HG02642 (cell line): Measurements from ENCODE around the gene ERICH4.
A peak's percentile ranks its signal among the peaks of the same experiment; 100 is the strongest.
"Not testable (repeated sequence)": the region's sequence is repeated elsewhere in the genome, so short reads cannot be mapped to it uniquely, and the experiment has no call there.

Experiments used
- ATAC-seq: cut with Tn5 transposase; IDR thresholded peaks from one replicate; pipeline ENCODE4 v1.9.1; 2021; ENCODE audit warnings: mild to moderate bottlenecking; ENCODE audit not compliant: unreplicated experiment, poor library complexity

The ERICH4 gene

GRCh38 chr19:41442473-41443355, at the start of gene ERICH4:
TSS of gene ERICH4 (plus strand) at chr19:41443156. CDS start at chr19:41443170, 14 bp downstream.
- no peak for ATAC-seq

DNA sequence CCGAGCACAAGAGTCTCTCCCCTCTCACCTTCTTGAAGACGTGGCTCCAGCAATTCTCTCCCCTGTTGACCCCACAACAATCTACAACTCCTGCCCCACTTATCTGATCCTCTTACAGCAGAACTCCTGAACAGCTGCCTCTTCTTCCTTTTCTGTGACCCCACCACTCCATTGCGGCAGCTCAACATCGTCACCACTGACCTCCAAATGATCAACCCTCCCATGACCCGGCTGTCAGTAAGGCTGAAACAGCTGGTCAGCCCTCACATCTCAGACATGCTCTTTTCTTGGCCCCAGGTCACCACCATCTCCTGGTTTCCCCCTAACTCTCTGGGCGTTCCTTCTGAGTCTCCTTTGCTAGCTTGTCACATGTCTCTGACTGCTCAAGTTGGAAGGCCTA, 47.6 kb upstream of the ERICH4 start:
- no peak for ATAC-seq

DNA sequence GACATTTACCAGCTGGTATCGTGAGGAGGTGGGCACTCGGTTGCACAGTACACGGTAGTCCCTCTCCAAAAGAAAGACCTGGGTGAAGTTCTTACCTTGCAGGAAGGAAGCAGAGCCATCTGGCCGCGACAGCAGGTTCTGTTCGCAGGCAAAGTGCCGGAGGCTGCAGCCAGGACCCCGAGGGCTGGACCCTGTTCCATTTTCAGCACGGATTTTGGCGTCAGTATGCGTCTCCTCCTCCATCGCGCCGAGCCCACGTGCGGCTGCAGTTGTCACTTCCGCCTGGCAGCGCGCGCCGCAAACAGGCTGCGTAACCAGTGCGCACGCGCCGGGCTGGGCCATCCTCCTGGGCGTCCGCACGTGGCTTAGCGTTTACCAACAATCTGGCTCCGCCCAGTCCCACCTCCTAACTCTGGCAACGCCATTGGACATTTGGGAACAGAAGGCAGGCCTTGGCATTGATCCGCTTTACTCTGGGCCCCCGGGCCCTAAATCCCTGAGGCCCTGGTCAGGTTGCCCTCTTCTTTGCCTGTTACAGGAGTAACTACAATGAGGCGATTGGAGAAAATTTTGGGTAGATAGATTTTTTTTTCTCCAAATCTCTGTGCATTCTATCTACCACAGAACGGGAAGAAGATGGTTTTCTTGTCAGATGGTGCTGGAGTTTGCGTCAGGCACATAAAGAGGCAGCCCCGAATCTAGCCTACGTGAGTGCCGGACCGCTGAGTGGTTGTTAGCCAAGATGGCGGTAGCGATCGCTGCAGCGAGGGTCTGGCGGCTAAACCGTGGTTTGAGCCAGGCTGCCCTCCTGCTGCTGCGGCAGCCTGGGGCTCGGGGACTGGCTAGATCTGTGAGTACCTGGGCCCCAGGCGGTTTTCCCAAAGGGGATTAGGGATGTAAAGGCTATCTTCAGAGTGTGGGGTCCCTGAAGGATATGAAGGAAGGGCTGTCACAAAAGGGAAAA, 45.6 kb upstream of the ERICH4 start, which contains the start of the genes BCKDHA and EXOSC5:
TSS of gene BCKDHA (plus strand) at position 733 of the 964 bp plus-strand sequence. CDS start at position 743, 10 bp downstream.
TSS of gene EXOSC5 (minus strand) at position 274 of the 964 bp plus-strand sequence. CDS start at position 243, 31 bp downstream.
- peak; percentile 92 for ATAC-seq

GRCh38 chr19:41398050-41398418, 44.9 kb upstream of the ERICH4 start:
- no peak for ATAC-seq

GRCh38 chr19:41398598-41398997, 44.4 kb upstream of the ERICH4 start:
- no peak for ATAC-seq

DNA sequence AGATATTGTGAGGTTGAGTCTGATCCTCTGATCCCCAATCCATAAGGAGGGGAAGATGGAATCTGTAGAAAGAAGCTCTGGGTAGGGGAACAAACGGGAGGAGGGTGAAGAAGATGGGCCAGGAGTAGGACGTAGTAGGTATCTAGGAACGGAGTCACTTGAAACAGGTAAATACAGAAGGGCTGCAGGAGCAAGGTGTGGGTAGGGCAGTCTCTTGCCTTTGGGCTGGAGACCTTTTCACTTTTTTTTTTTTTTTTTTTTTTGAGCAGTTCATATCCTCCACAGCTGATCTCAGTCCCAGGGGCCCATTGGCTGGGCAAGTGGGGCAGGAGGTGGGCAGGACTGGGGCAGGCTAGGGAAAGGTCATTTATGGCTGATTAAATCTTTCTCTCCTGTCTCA, 43.9 kb upstream of the ERICH4 start:
- no peak for ATAC-seq

- ATAC-seq: no peak
These were observed 43.4 kb upstream of the ERICH4 start for GRCh38 chr19:41399525-41399924.

DNA sequence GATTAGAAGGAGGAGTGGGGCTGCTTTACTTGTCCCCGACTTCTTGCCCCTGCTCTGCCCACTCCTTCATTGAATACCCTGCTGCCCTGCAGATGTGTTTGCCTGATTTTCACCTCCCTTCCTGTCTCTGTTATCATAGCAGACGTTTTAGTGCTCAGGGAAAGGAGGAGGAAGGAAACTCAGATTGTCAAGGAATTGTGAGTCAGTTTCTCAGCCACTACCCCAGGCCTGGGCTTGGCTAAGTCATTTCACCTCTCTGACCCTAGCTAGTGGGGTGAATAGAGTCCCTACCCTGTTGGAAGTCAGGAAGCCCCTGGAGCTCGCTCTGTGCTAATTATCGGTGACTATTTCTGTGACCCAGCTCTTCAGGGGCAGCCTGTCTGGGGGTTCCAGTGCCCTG, 41.5 kb upstream of the ERICH4 start:
- no peak for ATAC-seq

DNA sequence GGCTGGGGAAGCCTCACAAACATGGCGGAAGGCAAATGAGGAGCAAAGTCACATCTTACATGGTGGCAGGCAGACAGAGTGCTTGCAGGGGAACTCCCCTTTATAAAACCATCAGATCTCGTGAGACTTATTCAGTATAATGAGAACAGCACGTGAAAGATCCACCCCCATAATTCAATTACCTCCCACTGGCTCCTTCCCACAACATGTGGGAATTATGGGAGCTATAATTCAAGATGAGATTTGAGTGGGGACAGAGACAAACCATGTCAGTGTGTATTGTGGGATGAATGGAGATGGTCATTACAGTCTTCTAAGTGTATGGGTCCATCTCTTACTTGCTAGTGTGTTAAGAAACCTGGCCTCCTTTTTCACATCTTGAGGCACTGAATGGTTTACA, 40.9 kb upstream of the ERICH4 start:
- no peak for ATAC-seq

- ATAC-seq: no peak
These were observed 39.6 kb upstream of the ERICH4 start for GRCh38 chr19:41403181-41403970.

GRCh38 chr19:41405776-41406175, 37.2 kb upstream of the ERICH4 start:
- no peak for ATAC-seq

- no peak for ATAC-seq
These were observed 35.7 kb upstream of the ERICH4 start for GRCh38 chr19:41407271-41407670.

DNA sequence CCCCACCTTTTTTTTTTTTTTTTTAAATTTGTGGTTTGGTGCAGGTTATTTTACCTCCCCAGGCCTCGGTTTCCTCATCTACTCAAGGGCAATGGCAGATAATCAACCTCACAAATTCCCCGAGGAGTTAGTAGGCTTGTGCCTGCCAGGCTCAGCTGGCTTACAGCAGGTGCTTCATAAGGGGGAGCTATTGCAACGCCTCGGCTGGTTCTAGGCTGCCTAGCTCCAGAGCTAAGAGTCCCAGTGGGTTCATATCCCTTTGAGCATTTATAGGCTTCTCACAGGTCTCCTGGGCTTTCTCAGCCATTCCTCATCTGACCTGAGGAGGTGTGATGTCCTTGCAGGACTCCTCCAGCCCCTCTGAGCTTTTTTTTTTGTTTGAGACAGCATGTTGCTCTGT, 34.7 kb upstream of the ERICH4 start:
- ATAC-seq: no peak

- ATAC-seq: not testable (repeated sequence)
These were observed 34.1 kb upstream of the ERICH4 start for GRCh38 chr19:41408846-41409245.

- ATAC-seq: no peak
These were observed 33.7 kb upstream of the ERICH4 start for GRCh38 chr19:41409288-41409687.

DNA sequence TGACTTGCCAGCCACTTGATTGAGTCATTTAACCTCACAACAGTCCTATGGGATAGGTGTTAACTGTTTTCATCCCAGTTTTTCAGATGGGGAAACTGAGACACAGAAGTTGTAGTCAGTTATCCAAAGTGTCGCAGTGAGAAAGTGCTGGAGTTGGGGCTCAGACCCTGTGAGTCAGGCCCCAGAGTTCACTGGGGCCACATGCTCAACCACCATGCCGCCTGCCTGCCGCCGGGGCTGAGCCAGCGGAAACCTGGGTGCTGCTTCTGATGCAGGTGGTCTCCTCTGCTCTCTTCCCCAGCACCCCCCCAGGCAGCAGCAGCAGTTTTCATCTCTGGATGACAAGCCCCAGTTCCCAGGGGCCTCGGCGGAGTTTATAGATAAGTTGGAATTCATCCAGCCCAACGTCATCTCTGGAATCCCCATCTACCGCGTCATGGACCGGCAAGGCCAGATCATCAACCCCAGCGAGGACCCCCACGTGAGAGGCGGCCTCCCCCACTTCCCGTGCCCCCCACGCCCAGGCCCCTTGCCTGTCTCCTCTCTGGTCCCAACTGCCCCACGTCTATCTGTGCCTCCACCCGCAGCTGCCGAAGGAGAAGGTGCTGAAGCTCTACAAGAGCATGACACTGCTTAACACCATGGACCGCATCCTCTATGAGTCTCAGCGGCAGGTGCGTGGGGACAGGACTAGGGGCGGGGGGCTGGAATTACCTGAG, 32.5 kb upstream of the ERICH4 start:
- ATAC-seq: no peak

DNA sequence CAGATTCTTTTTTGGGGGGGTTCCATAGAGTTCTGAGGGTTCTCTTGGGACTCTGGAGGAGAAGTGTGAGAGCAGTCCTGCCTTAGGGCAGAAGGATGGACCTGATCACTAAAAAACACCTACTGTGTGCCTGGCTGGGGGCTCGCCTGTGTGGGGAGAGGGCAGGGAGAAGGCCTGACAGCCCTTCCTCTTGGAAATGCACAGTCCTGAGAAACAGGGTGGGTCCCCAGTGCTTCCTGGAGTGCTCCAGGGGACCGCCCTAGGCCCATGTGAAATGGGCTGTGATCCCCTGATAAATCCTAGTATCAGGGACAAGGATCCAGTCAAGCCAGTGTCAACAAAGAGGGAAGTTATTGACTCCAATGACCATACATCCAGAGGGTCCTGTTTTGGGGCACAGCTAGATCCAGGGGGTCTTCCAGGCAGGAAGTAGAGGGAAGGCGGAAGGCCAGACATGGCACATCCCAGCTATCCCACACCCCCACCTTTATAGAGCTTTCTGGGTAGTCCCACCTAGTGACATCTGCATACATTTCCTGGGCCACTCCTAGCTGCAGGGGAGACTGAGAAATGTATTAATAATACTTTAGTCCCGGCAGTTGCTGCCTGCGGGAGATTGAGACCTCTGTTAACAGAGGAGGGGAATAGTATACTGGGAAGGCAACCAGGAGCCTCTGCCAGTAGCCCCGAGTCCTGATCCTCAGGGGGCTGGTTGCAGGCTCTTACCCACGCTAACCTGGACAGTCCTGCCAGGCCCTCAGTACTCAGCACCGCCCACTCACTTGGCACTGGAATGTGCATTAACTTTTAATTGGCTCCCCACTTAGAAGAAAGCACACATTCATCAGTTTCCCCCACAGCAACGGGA, 31.6 kb upstream of the ERICH4 start:
- no peak for ATAC-seq

- ATAC-seq: no peak
These were observed 31.0 kb upstream of the ERICH4 start for GRCh38 chr19:41411968-41412265.

DNA sequence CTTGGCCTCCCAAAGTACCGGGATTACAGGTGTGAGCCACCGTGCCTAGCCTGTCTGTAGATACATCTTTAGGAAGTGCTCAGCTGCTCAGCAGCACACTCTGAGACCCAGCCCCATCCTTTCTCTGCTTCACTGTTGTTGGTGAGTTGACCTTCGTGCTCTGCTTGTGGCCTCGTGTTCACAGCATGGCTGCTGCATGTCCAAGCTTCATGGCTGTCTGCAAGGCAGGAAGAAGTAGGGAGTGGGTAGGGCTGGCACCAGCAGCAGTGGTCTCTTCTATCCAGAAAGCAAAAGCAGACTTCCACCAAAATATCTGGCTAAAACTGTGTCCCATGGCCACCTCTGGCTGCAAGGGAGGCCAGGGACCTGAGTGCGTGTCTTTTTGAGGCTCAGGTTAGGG, 30.0 kb upstream of the ERICH4 start:
- no peak for ATAC-seq
